ENCODE results near the gene SALL2.

The SALL2 gene

GRCh38 chr14:21475767-21476522 lies 50.2 kb downstream of the SALL2 start:
- Mint-ChIP-seq H3K36me3 (ENCODE audit: low read depth) (peaks cover 37% of the 10 kb centered on the region), H3K9me3 (no peaks in the 10 kb centered on the region), H3K27me3 (no peaks in the 10 kb centered on the region), H3K4me1 (ENCODE audit: low read depth) (peaks cover 33% of the 10 kb centered on the region), H3K4me3 (peak overlapping the region; percentile 100), H3K27ac (peak overlapping the region; percentile 100)

Data from stimulated activated naive CD8-positive, alpha-beta T cell treated with anti-CD3 and anti-CD28 coated beads, Interleukin-15, Interleukin-2, amounts not matched to agents 100 ng/mL and 50 ng/mL, for 24 hours (primary cell).